Measurements from ENCODE around the gene CLCN1. TPM values are rescaled to one million over a fixed set of nuclear protein-coding genes. Genes with fewer than 3 reads are reported as not detected.

Gene CLCN1
- total and polyA plus RNA-seq, 2 of the 8 experiments (the other 6 are each of a cell fraction or from before 2014, with no cell fraction given): 0.36 to 0.41 TPM

- TF ChIP-seq CTCF (IDR thresholded peaks at IDR 0.05; ENCODE audit: control extremely low read depth in 1 of 3, insufficient read depth in 1 of 3, low read depth in 1 of 3, low read length in 3 of 3) (peak in 2 of 3 experiments; percentile 32 to 41; a peak in 2 of 4 replicates), RBBP5 (IDR thresholded peaks at IDR 0.05; ENCODE audit: borderline replicate concordance, low read depth, low read length) (no peak), SIN3A (conservative IDR thresholded peaks at IDR 0.05 in 1 of 2, IDR thresholded peaks at IDR 0.05 in 1 of 2; ENCODE audit: low read depth in 1 of 2, low read length in 2 of 2) (no peak), TBP (IDR thresholded peaks at IDR 0.05; ENCODE audit: low read depth, low read length) (no peak), GTF2F1 (IDR thresholded peaks at IDR 0.05; ENCODE audit: borderline replicate concordance, low read depth, low read length) (no peak), KDM4A (IDR thresholded peaks at IDR 0.05; ENCODE audit: low read depth, low read length, severe bottlenecking) (no peak), SP4 (IDR thresholded peaks at IDR 0.05; ENCODE audit: low read length) (no peak), PHF8 (conservative IDR thresholded peaks at IDR 0.05; ENCODE audit: low read depth, low read length) (no peak), JUND (IDR thresholded peaks at IDR 0.05; ENCODE audit: low read length) (no peak), SP1 (IDR thresholded peaks at IDR 0.05; ENCODE audit: low read depth, low read length) (no peak), TAF1 (IDR thresholded peaks at IDR 0.05; ENCODE audit: low read depth, low read length) (no peak), SIRT6 (IDR thresholded peaks at IDR 0.05; ENCODE audit: low read length) (no peak), USF2 (IDR thresholded peaks at IDR 0.05; ENCODE audit: low read length) (peak; percentile 7; the same call in 1 of the 2 replicates), CBX8 (IDR thresholded peaks at IDR 0.05; ENCODE audit: borderline replicate concordance, low read depth, low read length) (no peak), YY1 (IDR thresholded peaks at IDR 0.05; ENCODE audit: low read depth, low read length) (no peak), JUN (IDR thresholded peaks at IDR 0.05; ENCODE audit: low read depth, low read length) (no peak), CTBP2 (IDR thresholded peaks at IDR 0.05; ENCODE audit: borderline replicate concordance, insufficient read depth, insufficient read length, low read length) (no peak)
Measured at GRCh38 chr7:143388491-143389101, 72.7 kb downstream of the CLCN1 start (continued).
